Activated CD4-positive, alpha-beta T cell treated with anti-CD3 and anti-CD28 coated beads for 48 hours (primary cell): Measurements from ENCODE around the gene TCF7L1.

ENCODE experiments used
- DNase-seq: peaks from one replicate; pipeline ENCODE4 v3.0.0-alpha.2; 2020

TCF7L1 gene

DNA sequence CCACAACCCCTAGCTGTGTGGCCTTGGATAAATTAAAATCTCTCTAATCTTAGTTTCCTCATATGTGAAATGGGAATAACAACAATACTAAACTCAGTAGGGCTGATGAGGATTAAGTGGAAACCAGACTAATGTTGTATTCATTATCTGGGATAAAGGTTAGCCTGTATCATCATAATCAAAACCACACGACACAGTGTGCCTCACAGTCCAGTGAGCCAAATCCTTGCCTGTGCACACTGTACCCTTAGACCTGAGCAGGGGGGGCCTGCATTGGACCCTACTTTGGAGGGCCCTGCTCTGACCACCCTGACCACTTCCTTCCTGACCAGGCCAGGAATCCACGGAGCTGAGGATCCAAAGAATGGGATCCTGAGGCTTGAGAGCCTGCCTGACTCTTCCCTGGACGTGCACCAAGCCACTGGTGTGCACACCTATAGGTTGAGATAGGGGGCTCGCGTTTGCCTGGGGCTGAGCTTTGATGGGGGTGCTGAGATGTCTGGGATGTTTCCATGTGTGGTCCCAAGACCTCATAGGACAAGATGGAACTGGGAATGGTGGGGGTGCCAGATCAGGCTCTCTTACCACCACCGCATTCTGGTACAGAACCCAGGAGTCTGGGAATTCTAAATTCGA lies 124.9 kb downstream of the TCF7L1 start:
- DNase-seq, result no peak

DNA sequence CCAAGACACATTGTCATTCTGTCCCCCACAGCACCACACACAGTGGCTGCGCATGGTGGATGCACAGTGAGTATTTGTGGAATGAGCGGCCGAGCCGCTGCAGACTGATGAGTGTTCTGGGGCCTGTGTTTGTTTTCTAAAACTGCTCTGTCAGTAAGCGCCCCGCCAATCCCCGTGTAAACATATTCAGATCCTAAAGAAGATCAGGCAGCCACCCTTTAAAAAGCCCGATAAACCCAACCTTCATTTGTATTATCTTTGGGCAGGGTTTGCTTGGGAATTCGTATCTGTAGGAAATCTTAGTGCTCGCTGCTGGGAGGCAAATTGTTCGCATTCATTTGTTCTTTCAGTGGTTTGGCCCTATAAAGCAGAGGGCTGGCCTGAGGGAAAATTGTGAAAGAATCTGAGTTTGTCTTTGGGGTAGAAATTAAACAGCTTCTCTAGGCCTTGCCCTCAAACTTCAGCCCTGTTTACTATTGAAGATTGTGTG lies 126.0 kb downstream of the TCF7L1 start:
- no peak for DNase-seq

DNA sequence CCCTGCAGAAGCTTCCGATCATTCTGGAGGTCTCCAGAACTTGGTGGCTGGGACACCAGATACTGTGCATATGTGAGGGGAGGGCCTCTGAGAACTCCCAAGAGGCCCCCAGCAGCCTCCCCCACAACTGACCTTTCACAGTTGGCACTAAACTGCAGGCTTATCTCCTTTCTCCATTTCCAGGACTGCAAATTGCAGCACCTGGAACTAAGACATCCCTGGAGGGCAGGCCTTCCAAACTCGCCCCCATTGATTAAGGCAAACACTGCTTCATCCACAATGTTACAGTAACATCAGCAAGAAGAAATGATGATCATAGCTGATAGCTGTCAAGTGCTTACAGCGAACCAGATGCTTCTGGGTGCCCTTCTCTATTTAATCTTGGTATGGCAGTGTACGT lies 126.7 kb downstream of the TCF7L1 start:
- no peak for DNase-seq

DNA sequence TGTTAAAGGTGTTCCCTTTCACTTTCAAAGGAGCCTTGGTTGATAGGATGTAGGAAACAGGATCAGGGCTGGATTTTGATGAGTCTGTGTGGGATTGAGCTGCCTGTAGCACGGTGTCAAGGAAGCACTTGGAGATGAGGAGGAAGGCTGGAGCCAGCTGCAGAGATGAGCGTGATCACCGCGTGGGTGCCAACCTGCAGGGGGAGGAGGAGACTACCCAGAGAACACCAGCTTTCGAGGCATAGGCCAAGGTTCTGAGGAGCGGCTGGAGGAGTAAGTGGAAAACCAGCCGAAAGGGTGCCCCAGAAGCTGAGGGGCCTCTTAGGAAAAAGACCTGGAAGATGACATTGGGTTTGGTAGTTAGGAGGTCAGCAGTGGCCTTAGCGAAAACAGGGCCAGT lies 130.4 kb downstream of the TCF7L1 start:
- no peak for DNase-seq

DNA sequence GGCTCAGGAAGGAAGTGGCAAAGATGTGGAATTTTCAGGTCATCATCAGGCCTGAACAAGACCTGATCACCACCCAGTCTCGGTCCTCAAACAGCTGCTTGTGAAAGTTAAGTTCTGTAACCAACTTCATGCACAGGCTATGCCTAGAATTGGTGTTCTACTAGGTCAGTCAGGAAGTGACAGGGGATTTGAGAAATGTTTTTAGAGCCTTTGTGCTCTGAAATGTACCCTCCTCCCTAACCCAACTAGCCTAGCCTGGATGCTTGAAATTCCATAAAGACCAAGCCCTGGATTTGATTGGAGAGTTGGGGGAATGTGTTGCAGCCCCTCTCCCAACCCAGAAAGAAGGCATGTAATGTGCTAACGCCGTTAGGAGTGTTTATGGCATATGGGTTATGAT lies 131.3 kb downstream of the TCF7L1 start:
- no peak for DNase-seq

DNA sequence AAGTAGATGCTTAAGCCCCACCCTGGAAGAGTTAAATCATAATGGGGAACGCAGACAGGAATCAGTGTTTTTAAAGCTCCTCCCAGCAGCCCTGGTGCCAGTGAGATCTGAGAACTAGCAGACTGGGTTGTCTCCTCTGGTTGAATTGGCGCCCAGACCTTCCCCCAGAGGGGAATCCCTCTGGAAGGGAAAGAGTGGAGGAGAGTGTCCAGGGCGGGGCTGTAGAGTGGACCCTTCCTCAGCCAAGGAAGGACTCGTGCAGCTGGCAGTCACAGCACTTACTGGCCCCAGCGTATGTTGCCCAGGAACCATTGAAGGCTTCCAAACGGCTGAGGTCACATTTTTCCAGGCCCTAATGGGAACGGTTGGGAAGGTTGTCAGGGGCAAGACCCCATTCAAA lies 132.1 kb downstream of the TCF7L1 start:
- no peak for DNase-seq

DNA sequence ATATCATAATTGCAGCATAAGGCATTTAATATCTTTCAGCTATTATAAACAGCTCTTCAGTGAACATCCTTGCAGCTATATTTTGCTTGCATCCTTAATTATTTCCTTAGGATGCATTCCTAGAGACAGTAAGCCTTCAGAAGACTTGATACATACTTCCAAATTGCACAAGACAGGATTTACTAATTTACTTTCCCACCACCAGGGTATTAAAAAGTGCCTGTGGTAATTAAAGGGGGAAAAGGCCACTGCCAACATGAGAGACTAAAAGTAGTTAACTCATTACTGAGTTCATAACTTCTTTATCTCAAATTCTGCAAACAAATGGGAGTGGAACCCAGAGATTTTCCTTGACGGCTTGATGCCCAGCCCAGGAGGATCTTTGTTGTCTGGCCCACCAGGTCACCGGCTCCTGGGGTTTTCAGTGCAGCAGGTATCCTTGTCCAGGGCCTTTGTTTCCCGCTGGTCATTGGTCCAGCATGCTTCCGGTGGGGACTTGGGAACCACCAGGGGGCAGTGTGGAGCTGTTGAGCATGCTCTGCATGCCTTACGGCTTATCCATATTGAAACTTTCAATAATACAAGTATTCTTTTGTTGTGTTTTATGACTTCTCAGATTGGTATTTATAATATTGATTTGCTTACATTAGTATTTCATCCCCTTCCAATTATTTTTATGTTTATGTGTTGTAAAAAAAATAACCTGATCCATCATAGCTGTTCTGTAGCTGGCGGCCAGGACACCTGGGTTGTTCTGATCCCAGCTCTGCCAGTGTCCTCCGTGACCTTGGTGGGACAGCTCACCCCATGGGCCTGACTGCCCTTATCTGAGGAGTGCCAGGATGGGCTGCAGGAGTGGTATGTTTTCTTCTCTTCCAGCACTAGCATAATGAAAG lies 133.2 kb downstream of the TCF7L1 start:
- peak; percentile 84 for DNase-seq

DNA sequence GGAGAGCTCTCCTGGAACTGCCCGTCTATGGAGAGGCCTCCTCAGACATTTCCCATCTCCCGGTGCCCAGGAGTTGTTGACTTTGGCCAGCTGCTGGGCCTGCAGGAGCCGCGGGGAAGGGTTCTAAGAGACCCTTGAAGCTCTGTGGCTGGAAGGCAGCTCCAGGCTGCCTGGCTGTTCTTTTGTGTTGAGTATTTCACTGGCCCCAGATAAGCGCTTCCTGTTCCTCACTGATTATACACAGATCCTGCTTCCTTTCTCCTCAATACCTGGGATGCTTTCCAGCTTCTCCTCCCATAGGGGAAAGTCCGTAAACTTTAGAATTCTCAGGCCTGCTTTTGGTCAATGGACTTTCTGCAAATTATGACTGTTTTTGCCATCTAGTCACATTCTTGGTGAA lies 136.8 kb downstream of the TCF7L1 start:
- no peak for DNase-seq

DNA sequence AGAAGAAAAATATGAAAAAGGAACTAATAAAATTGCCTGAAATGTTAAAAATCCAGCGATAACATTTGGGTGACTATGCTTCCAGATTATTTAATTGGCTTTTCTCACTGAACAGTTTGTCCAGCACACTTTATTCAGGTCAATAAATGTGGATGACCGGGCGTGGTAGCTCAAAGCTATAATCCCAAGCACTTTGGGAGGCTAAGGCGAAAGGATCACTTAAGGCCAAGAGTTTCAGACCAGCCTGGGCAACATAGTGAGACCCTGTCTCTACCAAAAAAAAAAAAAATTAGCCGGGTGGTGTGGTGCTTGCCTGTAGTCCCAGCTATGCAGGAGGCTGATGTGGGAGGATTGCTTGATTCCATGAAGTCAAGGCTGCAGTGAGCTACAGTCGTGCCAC lies 139.2 kb downstream of the TCF7L1 start:
- DNase-seq, result no peak

DNA sequence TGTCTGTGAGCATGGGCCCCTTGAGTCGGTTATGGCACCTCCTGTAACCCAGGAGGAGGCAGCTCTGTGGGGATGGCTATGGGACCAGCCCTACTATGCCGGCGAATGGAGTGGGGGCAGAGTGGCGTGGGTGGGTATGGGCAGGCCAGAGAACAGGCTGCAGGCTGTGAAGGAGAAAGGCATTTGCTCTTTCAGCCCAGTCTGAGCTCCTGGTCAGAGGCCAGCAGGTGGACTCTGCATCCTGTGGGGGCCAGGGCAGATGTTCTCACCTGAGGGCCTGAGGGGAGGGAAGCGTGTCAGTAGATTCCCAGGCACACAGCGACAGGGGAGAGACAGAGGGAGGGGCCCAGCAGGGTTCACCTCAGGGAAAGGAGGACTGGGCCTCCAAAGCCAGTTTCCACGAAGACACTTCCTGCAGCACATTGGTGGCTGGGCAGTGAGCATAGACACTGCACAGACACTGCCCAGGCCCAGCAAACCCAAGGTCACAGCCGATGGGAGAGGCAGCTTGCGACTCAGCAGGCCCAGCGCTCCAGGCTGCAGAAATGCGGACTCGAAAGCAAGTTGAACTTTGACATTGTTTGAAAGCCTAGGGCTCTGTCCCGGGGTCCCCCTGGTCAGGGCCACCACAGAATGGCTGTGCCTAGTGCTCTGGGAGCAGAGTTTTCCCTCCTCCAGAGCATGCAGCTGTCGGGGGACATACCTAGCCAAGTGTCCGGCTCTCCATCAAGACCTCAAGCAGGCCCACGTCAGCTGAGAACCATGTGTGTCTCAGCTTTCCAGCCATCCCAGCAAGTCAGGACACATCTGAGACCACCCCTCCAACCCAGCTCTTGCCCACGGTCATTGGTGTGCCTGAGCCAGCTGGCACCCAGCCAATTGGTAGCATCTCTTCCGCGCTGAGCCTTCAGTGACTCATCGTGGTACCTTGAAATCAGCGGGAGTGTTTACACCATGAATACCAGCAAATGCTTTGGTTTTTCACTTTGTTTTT lies 140.8 kb downstream of the TCF7L1 start:
- peak; percentile 12 for DNase-seq

DNA sequence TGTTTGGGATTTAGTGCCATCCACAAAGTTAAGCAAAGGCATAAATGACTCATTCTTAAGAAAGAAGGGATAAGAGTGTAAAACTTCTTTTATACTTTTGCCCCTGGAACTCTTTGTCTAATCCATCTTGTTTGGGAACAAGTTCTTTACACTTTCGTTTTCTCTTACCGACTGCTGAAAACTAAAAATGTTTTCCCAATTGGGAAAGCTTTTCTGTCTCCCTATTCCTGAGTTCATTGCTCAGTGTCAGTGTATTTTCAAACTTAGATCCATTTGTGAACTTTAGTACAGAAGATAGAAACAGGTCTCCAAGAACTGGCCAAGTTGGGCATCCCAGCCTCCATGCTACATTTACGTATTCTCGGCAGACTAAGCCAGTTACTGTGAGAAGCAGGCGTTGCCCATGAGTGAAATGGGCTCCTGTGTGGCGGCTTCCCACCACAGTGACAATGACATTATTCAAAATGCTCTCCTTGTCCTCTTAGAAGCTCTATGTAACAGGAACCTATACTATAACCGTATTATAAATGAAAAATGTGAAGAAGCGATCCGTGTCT lies 142.9 kb downstream of the TCF7L1 start:
- no peak for DNase-seq

DNA sequence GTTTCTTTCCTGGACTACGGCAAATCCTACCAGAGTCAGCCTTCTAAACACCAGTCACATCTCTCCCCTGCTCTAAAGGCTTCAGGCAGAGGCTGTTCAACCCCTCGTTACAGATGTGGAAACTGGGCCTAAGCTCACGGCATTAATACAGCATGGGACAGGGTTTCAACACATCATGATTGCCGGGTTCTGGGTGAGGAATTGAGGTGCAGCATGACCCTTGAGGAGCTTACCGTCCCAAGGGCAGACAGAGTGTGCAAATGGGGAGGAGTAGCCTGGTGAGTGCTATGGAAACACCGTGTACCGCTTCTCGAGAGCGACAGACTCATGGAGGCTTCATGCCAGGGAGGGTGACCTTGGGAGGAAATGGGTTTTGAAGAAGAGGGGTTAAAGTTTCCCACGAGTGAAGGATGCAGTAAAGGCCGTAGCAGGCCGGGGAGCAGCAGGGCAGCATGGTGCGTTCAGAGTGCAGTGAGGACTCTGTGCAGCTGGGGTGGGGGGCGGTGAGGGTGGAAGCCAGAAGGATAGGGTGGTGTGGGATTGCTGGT lies 143.5 kb downstream of the TCF7L1 start:
- DNase-seq, result no peak

DNA sequence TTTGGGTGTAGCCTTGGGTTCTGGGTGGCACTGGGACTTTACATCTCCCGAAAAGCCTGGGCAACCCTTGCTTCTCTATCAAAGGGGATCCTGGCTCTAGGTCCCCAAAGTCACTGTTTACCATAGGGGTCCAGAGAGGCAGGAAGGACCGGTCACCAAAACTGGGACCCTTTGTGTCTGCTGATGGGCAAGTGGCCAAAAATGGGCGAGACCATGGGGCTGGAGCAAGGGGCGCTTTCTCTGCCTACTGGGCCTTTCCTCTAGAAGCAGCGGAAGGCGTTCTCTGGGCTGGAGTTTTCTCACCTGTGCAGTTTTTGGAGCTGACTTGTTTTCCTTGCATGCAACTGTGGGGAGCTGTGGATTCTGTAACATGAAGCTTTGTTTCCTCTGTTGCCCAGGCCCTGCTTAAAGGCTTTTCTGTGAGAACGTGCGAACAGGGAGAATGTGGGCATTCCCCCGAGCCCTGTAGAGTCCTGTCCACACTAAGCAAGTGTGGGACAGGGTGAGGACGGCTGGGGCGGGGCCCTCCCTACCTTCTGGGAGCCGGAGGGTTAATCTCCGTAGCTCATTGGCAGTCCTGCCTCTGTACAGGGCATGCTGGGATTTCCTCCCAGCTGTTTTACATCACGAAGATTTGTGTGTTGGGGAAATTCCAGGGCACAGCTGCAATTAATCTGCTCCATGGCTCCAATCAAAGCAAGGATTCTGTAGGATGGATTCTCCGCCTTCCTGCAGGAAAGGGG lies 144.4 kb downstream of the TCF7L1 start:
- no peak for DNase-seq

DNA sequence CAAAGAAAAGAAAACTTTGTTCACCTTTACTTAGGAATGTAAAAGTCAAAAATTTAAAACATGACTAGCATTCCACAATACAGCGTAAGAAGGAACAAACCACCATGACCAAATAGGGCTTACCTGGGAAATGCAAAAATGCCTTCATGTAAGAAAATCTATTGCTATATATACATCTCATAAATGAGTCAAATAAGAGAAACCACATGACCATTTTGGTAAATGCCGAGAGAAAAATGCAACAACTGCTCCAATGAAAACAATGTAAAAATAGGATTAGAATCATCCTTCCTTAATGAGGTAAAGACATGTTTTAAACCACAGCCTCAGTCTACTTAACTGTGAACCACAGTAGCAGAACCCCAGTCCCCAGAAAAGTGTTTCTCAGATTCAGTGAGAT lies 145.2 kb downstream of the TCF7L1 start:
- no peak for DNase-seq

DNA sequence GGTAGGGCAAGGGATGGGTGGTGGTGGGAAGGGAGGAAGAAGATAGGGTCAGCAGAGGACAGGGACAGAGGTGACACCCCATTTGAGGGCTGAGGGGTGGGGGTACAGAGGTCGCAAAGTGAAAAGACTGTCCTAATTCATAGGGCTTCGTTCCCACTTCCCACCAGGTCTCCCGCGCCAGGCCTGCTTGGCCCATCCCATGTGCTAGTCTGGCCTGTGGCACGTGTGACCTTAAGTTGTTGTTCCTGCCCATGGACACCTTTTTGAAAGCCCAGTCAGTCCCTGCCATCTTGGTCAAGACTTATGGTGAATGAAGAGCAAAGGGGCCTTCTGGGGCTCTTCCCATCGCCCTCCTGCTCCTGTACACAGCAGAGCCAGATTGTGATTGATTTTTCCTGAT lies 148.4 kb downstream of the TCF7L1 start:
- no peak for DNase-seq

DNA sequence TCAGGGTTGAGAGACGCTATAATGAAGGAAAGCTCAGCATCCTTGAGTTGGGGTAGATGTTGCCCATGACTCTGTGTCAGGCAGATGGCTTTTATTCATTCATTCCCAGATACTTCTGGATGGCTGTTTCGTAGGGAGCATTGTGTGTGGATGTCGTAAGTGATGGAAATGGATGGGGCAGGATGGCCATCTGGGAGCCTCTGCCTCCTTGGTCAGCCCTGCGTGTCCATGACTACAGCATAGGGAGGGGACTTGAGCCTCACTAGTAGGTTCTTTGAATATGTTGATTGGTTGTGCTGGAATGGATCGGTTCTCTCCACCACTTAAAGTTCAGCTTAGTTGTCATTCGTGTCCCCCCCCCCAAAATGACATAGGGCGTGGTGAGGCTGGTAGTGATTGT lies 149.7 kb downstream of the TCF7L1 start:
- no peak for DNase-seq

DNA sequence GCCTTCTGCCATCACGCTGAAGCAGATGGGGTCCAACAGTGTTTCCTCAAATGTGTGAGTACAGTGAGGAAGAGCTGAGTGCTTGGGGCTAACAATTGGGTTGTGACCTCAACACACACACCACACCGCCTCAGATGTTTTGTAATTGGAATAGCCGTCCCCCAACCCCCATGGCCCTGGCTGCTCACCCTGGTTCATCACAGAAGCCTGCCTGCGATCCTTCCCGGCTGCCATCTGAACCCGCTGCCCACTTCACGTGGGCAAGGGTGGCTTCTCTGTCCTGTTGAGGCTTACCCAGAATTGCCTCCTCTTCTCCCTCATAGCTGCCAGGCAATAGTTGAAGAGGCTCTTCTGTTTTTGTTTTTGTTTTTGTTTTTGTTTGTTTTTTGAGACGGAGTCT lies 150.4 kb downstream of the TCF7L1 start:
- no peak for DNase-seq

DNA sequence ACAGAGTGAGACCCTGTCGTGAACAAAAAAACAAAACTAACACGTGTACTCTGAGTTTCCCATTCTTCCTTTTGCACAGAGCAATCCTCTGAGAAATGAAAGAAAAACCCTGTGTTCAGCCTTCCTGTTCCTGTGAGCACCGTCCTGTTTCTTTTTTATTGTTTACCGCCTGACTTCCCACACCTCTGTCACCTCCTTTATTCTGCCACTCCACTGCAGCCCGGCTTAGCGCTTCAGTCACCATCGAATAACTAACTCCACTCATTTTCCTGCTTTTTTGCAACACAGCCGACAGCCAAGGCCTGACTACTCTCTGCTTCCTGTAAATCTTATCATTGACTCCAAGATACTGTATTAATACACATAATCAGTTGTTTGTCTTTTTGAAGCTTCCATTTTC lies 153.7 kb downstream of the TCF7L1 start:
- DNase-seq, result no peak

DNA sequence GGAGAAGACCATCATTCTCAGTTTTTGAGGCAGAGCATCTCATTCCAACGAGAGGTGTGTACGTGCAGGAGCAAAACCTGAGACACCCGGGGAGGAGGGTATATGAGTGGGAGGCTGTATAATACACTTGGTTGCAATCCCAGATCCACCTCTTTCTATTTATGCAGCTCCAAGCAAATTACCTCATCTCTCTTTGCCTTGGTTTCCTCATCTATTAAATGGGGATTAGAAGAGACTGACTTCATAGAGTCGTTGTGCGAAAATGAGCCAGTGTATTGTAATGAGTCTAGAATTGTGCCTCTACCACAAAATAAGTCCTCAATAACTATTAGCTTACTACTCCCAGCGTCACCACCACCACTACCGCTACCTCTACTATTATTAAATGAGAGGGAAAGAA lies 154.5 kb downstream of the TCF7L1 start:
- DNase-seq, result no peak

DNA sequence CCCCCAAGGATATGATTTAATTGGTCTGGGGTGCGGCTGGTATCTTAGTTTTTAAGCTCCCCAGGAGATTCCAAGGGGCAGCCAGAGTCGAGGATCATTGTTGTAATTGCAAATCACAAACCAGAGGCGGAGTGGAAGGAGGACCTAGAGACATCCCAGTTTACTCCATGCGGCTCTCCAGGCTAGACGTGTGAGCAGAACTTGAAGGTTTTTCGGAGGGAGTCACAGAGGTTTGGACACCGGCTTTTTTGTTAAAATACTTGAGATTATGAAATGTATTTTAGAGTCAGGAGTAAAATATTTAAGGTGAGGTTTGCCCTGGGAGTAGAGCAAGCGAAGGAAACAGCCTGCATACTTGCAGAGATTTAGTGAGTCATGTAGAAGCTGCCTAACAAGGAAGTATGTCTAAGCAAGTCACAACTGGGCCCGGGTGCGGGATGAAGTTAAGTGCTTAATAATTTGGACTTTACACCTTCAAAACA lies 155.1 kb downstream of the TCF7L1 start:
- DNase-seq, result no peak

DNA sequence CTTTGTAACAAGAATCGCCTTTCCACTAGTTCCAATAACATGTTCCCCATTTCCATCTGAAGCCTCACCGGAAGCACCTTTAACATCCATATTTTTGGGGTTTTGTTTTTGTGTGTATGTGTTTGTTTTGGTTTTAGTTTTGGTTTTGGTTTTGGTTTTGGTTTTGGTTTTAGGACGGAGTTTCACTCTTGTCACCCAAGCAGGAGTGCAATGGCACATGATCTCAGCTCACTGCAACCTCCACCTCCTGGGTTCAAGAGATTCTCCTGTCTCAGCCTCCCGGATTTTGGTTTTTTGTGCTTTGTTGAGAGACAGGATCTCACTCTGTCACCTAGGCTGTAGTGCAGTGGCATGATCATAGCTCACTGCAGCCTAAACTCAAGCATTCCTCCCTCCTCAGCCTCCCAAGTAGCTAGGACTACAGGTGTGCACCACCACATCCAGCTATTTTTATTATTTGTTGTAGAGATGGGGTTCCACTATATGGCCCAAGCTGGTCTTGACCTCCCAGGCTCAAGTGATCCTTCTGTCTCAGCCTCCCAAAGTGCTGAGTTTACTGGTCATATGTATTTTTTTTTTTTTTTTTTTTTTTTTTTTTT lies 158.3 kb downstream of the TCF7L1 start:
- DNase-seq, result no peak
